Measurements from ENCODE around the gene POTEG.
"Not testable (repeated sequence)": the region's sequence is repeated elsewhere in the genome, so short reads cannot be mapped to it uniquely, and the experiment has no call there.

POTEG gene

GRCh38 chr14:19434241-19434640, at the start of gene POTEG:
POTEG (minus strand) TSS chr14:19434341; CDS start chr14:19434289, 52 bp downstream.
- not testable (repeated sequence) for H3K4me3 ChIP-seq (ENCODE audit: low read length); DNase-seq (ENCODE audit: low read depth)

- not testable (repeated sequence) for DNase-seq (ENCODE audit: low read depth); H3K4me3 ChIP-seq (ENCODE audit: low read length)
Observed at GRCh38 chr14:19482093-19482492, 48.0 kb upstream of the POTEG start.

- not testable (repeated sequence) for H3K4me3 ChIP-seq (ENCODE audit: low read length); DNase-seq (ENCODE audit: low read depth)
Observed at GRCh38 chr14:19481421-19481820, 47.3 kb upstream of the POTEG start.

GRCh38 chr14:19480491-19480890, 46.4 kb upstream of the POTEG start:
- DNase-seq (ENCODE audit: low read depth); H3K4me3 ChIP-seq (ENCODE audit: low read length): not testable (repeated sequence)

GRCh38 chr14:19445761-19446160, 11.6 kb upstream of the POTEG start:
- H3K4me3 ChIP-seq (ENCODE audit: low read length), result not testable (repeated sequence)

GRCh38 chr14:19439826-19440225, 5.7 kb upstream of the POTEG start:
- not testable (repeated sequence) for DNase-seq (ENCODE audit: low read depth); H3K4me3 ChIP-seq (ENCODE audit: low read length)

More at GRCh38 chr14:19445761-19446160, 11.6 kb upstream of the POTEG start:
- not testable (repeated sequence) for DNase-seq (ENCODE audit: low read depth)

- not testable (repeated sequence) for H3K4me3 ChIP-seq (ENCODE audit: low read length); DNase-seq (ENCODE audit: low read depth)
Observed at GRCh38 chr14:19439219-19439618, 5.1 kb upstream of the POTEG start.

GRCh38 chr14:19437126-19437443, 2.9 kb upstream of the POTEG start:
- DNase-seq (ENCODE audit: low read depth); H3K4me3 ChIP-seq (ENCODE audit: low read length): not testable (repeated sequence)

- not testable (repeated sequence) for H3K4me3 ChIP-seq (ENCODE audit: low read length); DNase-seq (ENCODE audit: low read depth)
Observed at GRCh38 chr14:19436311-19437125, 2.4 kb upstream of the POTEG start.

GRCh38 chr14:19435852-19436251, 1.7 kb upstream of the POTEG start:
- H3K4me3 ChIP-seq (ENCODE audit: low read length); DNase-seq (ENCODE audit: low read depth): not testable (repeated sequence)

- DNase-seq (ENCODE audit: low read depth), result not testable (repeated sequence)
Observed at GRCh38 chr14:19434891-19435290, 750 bp upstream of the POTEG start.

GRCh38 chr14:19433765-19434164, 376 bp downstream of the POTEG start:
- H3K4me3 ChIP-seq (ENCODE audit: low read length), result not testable (repeated sequence)

More at GRCh38 chr14:19434891-19435290, 750 bp upstream of the POTEG start:
- H3K4me3 ChIP-seq (ENCODE audit: low read length), result not testable (repeated sequence)

GRCh38 chr14:19408519-19408918, 25.6 kb downstream of the POTEG start:
- not testable (repeated sequence) for H3K4me3 ChIP-seq (ENCODE audit: low read length); DNase-seq (ENCODE audit: low read depth)

More at GRCh38 chr14:19433765-19434164, 376 bp downstream of the POTEG start:
- not testable (repeated sequence) for DNase-seq (ENCODE audit: low read depth)

GRCh38 chr14:19402097-19402496, 32.0 kb downstream of the POTEG start:
- H3K4me3 ChIP-seq (ENCODE audit: low read length); DNase-seq (ENCODE audit: low read depth): not testable (repeated sequence)

GRCh38 chr14:19394727-19395126, 39.4 kb downstream of the POTEG start:
- DNase-seq (ENCODE audit: low read depth); H3K4me3 ChIP-seq (ENCODE audit: low read length): not testable (repeated sequence)

- not testable (repeated sequence) for DNase-seq (ENCODE audit: low read depth); H3K4me3 ChIP-seq (ENCODE audit: low read length)
Observed at GRCh38 chr14:19390230-19390629, 43.9 kb downstream of the POTEG start.

GRCh38 chr14:19388741-19389140, 45.4 kb downstream of the POTEG start:
- not testable (repeated sequence) for DNase-seq (ENCODE audit: low read depth); H3K4me3 ChIP-seq (ENCODE audit: low read length)

- DNase-seq (ENCODE audit: low read depth); H3K4me3 ChIP-seq (ENCODE audit: low read length): not testable (repeated sequence)
Observed at GRCh38 chr14:19386996-19387395, 47.1 kb downstream of the POTEG start.

- H3K4me3 ChIP-seq (ENCODE audit: low read length); DNase-seq (ENCODE audit: low read depth): not testable (repeated sequence)
Observed at GRCh38 chr14:19386309-19386708, 47.8 kb downstream of the POTEG start.

- not testable (repeated sequence) for H3K4me3 ChIP-seq (ENCODE audit: low read length); DNase-seq (ENCODE audit: low read depth)
Observed at GRCh38 chr14:19384088-19384781, 49.9 kb downstream of the POTEG start.
